Effector memory CD4-positive, alpha-beta T cell (primary cell): ENCODE data around the gene KLHL29.

Experiments
- DNase-seq, 3 donors: peaks; one replicate each; pipeline ENCODE4 v3.0.0-alpha.2; 2020
- H3K27ac ChIP-seq: 2 replicates; pipeline ENCODE4 v1.7.0; 2013; ENCODE audit warnings: mild to moderate bottlenecking, low read length, moderate library complexity; ENCODE audit not compliant: insufficient read depth, poor library complexity, severe bottlenecking
- H3K27me3 ChIP-seq: replicated peaks from 2 replicates; pipeline ENCODE4 v1.7.0; 2013; ENCODE audit warnings: mild to moderate bottlenecking, low read length; ENCODE audit not compliant: insufficient read depth, control insufficient read depth, poor library complexity, severe bottlenecking
- H3K36me3 ChIP-seq: 2 replicates; pipeline ENCODE4 v1.7.0; 2013; ENCODE audit warnings: mild to moderate bottlenecking, low read length, moderate library complexity; ENCODE audit not compliant: control insufficient read depth, insufficient read depth
- H3K4me1 ChIP-seq: 2 replicates; pipeline ENCODE4 v1.7.0; 2013; ENCODE audit warnings: low read length, mild to moderate bottlenecking; ENCODE audit not compliant: control insufficient read depth, insufficient read depth, poor library complexity, severe bottlenecking
- H3K4me3 ChIP-seq: 2 replicates; pipeline ENCODE4 v1.7.0; 2013; ENCODE audit warnings: low read length, low read depth, mild to moderate bottlenecking; ENCODE audit not compliant: insufficient read depth, poor library complexity, severe bottlenecking
- H3K9me3 ChIP-seq: 2 replicates; pipeline ENCODE4 v1.7.0; 2013; ENCODE audit warnings: mild to moderate bottlenecking, low read length, moderate library complexity; ENCODE audit not compliant: control insufficient read depth

Gene KLHL29

DNA sequence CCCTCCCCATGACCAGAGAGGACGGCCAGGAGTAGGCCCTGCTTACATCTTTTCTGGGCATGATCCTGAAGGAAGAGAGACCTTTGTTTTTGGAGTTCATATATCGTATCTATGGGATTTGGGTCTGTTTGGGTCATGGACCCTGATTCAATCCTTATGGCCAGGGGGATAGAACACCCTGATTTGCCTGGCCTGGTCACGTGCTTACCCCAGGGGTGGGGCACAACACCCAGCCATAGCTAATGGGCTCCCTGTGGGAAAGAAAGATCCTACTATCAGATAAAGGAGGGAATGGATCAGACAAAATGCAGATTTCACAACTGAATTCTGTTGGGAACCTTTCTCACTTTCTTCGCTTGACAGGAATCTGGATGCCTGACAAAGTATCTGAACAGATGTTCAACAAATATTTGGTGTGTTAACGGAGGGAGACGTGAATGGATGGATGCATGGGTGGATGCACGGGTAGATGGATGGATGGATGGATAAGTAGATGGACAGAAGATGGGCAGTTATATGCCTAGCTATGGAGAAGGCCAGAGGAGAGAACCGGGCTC lies 155.9 kb downstream of the KLHL29 start:
- H3K4me1 ChIP-seq: no peaks in the 10 kb centered on the region
- H3K4me3 ChIP-seq: no peak overlapping the region
- H3K27ac ChIP-seq: no peak overlapping the region

DNA sequence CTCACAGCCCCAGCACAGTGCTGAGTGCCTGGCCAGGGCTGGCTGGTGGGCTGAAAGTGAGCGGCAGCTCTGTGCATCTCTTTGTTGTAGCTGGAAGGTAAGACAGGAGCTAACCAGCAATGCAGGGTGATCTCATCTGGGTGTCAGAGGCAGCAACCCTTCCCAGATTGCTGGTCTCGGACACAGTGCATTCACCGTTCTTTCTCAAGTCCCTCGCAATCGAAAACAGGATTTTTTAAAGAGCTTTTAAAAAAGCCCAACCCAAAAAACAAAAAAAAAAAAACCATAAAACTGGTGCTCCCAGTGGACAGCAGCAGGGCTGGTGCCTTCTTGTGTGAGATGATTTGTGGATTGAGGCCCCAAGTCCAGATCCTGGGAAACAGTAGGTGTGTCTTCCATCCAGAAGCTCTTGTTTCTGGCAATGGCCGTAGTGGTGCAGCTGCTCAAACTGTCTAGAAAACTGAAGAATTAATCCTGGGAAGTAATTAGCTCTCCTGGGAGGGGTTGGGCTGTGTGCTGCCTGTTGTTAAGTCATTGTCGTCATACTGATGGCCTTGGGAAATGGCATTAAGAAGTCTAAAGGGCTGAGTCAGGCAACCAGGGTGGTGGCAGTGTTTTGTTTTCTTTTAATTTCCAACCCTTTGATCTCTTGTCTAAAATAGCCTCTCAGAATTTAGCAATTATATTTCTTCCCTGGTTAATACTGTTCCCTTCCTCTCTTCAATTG lies 156.7 kb downstream of the KLHL29 start:
- Histone ChIP-seq H3K9me3 (no peaks in the 10 kb centered on the region), H3K4me1 (no peaks in the 10 kb centered on the region), H3K36me3 (no peaks in the 10 kb centered on the region), H3K27ac (no peak overlapping the region), H3K27me3 (no peaks in the 10 kb centered on the region), H3K4me3 (no peak overlapping the region)
- no peak for DNase-seq

More for the DNA sequence above, 155.9 kb downstream of the KLHL29 start:
- Histone ChIP-seq H3K27me3 (no peaks in the 10 kb centered on the region), H3K36me3 (no peaks in the 10 kb centered on the region), H3K9me3 (no peaks in the 10 kb centered on the region)
- no peak for DNase-seq

DNA sequence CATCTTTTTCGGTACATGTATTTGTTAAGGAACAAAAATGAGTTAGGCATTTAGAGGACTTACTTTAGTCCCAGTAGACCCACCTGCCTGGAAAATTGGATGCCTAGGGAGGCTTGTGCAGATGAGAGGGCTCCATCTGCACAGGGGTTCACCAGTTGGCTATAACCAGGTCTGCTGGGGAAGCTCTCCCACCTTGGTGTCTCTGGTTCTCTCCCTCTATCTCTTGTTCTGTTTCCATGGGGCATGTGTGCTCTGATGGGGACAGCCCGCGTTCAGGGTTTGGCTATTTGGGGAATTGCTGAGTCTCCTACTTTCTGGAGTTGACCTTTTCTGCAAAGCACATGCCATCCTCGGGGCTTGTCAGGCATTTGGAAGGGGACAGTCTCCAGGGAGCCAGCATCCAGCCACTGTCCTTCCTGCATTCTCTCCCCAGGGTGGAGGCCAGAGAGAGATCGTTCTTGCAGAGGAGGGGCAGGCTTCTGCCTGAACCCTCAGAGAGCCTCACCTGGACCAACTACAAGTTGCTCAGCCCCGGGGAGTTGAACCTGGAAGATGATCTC lies 157.3 kb downstream of the KLHL29 start:
- no peaks in the 10 kb centered on the region for H3K27me3 ChIP-seq
- H3K27ac ChIP-seq: no peak overlapping the region
- H3K36me3 ChIP-seq: no peaks in the 10 kb centered on the region
- no peak for DNase-seq
- no peaks in the 10 kb centered on the region for H3K4me1 ChIP-seq
- no peaks in the 10 kb centered on the region for H3K9me3 ChIP-seq
- H3K4me3 ChIP-seq: no peak overlapping the region

DNA sequence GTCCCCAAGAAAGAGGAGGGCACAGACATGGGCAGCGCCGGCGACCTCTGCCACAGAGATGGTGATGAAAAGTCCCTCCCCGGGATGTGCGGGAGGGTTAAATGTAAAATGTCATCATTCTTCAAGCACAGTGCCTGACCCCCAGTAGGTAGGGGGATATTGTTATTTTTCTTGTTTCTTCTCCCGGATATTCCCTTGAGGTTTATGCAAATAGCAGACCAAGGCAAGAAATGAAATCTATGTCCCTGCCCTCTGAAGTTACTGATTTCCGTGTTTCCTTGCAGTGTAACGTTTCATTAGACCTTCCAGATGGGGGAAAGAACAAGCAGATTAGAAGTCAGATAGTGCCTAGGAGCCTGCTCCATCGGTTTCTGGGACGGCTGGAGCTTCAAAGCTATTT lies 158.3 kb downstream of the KLHL29 start:
- Histone ChIP-seq H3K36me3 (no peaks in the 10 kb centered on the region), H3K4me3 (no peak overlapping the region), H3K27ac (no peak overlapping the region), H3K4me1 (no peaks in the 10 kb centered on the region), H3K9me3 (no peaks in the 10 kb centered on the region), H3K27me3 (no peaks in the 10 kb centered on the region)
- no peak for DNase-seq

GRCh38 chr2:23543728-23544127 lies 158.7 kb downstream of the KLHL29 start:
- Histone ChIP-seq H3K27ac (no peak overlapping the region), H3K27me3 (no peaks in the 10 kb centered on the region), H3K4me1 (no peaks in the 10 kb centered on the region), H3K9me3 (no peaks in the 10 kb centered on the region), H3K4me3 (no peak overlapping the region), H3K36me3 (no peaks in the 10 kb centered on the region)
- no peak for DNase-seq

DNA sequence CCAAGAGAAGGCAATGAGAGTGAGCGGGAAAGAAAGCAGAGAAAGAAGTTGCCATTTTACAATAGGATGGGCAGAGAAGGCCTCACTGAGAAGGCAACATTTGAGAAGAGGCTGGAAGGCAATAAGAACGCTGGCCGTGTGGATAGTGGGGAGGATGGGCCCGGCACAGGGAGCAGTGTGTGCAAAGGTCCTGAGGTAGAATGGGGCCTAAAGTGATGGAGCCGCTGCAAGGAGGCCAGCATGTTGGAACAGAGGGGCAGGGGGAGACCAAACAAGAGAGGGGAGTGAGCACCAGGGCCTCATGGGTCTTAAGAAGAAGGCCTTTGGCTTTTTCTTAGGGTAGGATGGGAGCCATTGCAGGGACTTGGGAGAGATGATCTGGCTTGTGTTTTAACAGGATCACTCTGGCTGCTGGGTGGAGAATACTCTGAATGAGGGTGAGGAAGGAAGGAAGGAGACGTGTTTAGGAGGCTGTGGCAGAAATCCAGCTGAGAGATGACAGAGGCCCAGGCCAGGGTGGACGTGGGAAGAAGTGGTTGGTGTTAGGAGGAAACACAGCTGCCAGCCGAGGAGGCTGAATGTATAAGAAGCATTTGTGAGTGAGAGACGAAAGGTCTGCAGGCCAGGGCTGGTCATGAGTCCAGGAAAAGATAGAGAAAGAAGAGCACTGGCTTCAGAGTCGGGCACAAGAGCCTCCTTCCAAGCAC lies 159.8 kb downstream of the KLHL29 start:
- Histone ChIP-seq H3K27ac (no peak overlapping the region), H3K9me3 (no peaks in the 10 kb centered on the region), H3K36me3 (no peaks in the 10 kb centered on the region), H3K27me3 (no peaks in the 10 kb centered on the region), H3K4me1 (no peaks in the 10 kb centered on the region), H3K4me3 (no peak overlapping the region)
- no peak for DNase-seq

DNA sequence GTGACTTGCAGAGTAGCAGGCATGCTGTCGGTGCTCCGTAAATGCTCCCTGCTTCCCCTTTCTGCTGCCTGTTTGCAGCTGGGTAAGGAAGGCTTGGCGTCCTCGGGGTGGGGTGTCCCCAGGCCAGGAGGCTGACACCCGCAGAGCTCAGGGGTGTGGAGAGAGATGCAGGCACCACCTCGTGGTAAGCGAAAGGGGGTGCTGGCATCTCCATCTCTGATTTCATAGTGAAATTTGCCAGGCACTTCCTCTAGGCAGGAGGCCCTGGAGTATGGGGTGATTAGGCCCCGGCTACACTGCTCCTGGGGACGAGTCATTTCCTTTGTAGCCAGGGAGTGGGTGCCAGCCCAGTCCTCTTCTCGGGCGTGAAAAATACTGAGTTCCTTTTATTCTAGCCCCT lies 160.4 kb downstream of the KLHL29 start:
- no peak for DNase-seq
- H3K4me1 ChIP-seq: no peaks in the 10 kb centered on the region
- no peak overlapping the region for H3K4me3 ChIP-seq
- H3K9me3 ChIP-seq: no peaks in the 10 kb centered on the region
- no peak overlapping the region for H3K27ac ChIP-seq
- no peaks in the 10 kb centered on the region for H3K36me3 ChIP-seq
- no peaks in the 10 kb centered on the region for H3K27me3 ChIP-seq

DNA sequence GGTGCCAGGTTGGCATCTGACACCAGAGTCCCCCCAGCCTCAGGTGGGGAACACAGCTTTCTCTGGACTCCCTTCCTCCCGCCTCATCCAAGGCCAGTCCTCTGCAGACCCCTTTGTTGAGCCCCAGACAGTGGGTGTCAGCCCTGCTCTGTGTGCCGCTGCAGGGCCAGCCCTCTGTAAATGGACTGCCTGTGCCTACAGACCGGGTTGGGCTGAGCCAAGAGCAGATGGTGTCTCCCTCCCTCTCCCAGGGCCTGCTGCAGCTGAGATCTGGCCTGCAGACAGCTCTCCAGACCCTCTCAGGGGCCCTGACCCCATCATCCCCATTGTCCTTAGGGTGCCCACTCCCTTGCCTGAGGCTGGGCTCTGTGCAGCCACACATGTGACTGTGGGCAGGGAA lies 160.8 kb downstream of the KLHL29 start:
- Histone ChIP-seq H3K27me3 (no peaks in the 10 kb centered on the region), H3K9me3 (no peaks in the 10 kb centered on the region), H3K27ac (no peak overlapping the region), H3K36me3 (no peaks in the 10 kb centered on the region), H3K4me1 (no peaks in the 10 kb centered on the region), H3K4me3 (no peak overlapping the region)
- no peak for DNase-seq

- no peaks in the 10 kb centered on the region for H3K36me3 ChIP-seq
- H3K9me3 ChIP-seq: no peaks in the 10 kb centered on the region
- H3K4me3 ChIP-seq: no peak overlapping the region
- no peaks in the 10 kb centered on the region for H3K27me3 ChIP-seq
- no peaks in the 10 kb centered on the region for H3K4me1 ChIP-seq
- DNase-seq: no peak
- H3K27ac ChIP-seq: no peak overlapping the region
Observed at GRCh38 chr2:23546913-23547312, 161.9 kb downstream of the KLHL29 start.

DNA sequence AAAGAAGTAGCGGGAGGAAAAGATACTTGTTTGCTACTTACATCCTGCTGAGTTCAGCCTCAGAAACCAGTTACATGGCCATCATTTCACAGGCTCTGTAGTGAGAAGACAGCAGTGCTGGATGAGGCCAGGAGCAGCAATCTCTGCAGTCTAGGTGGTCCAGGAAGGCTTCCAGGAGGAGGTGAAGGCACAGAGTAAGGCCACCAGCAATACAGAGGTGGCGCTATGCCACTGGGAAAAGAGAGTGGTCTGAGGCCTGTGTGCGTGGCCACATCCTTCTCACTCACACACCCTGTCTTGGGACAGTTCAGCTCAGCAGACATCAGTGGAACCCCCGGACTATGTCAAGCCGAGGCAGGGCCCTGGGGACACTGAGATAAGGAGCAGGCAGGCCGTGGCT lies 162.7 kb downstream of the KLHL29 start:
- H3K36me3 ChIP-seq: no peaks in the 10 kb centered on the region
- no peaks in the 10 kb centered on the region for H3K9me3 ChIP-seq
- no peaks in the 10 kb centered on the region for H3K4me1 ChIP-seq
- no peak for DNase-seq
- H3K4me3 ChIP-seq: no peak overlapping the region
- H3K27me3 ChIP-seq: no peaks in the 10 kb centered on the region
- no peak overlapping the region for H3K27ac ChIP-seq
